ENCODE data around the gene NFIX. TPM values are rescaled to one million over a fixed set of nuclear protein-coding genes. Genes with fewer than 3 reads are reported as not detected.
"Not testable (repeated sequence)": the region's sequence is repeated elsewhere in the genome, so short reads cannot be mapped to it uniquely, and the experiment has no call there.

NFIX gene
- total and polyA plus RNA-seq, 7 donors, result 22.2 to 347 (median 220) TPM

DNA sequence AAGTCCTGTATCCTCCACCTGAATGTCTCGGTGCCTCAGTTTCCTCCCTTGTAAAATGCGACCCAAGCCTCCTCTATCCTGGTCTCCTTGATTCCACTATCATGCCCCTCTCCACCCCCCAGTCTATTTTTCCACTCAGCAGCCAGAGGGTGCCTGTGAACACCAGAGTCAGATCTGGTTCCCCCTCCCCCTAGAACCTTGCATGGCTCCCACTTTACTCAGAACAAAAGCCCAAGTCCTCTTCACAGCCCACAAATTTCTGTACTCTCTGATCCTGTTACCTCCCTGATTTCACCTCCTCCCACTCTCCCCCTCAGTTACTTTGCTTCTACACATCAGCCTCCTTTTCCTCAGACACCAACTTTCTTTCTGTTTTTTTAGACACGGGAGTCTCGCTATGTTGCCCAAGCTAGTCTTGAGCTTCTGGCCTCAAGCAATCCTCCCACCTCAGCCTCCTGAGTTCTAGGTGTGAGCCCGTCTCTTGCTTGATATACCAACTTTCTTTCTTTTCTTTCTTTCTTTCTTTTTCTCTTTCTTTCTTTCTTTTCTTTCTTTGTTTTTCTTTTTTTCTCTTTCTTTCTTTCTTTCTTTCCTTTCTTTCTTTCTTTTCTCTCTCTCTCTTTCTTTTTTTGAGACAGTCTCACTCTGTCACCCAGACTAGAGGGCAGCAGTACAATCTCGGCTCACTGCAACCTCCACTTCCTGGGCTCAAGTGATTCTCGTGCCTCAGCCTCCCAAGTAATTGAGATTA, 25.0 kb upstream of the NFIX start:
- DNase-seq (no peak), ATAC-seq (no peak)
- TF ChIP-seq, protein P1, sequence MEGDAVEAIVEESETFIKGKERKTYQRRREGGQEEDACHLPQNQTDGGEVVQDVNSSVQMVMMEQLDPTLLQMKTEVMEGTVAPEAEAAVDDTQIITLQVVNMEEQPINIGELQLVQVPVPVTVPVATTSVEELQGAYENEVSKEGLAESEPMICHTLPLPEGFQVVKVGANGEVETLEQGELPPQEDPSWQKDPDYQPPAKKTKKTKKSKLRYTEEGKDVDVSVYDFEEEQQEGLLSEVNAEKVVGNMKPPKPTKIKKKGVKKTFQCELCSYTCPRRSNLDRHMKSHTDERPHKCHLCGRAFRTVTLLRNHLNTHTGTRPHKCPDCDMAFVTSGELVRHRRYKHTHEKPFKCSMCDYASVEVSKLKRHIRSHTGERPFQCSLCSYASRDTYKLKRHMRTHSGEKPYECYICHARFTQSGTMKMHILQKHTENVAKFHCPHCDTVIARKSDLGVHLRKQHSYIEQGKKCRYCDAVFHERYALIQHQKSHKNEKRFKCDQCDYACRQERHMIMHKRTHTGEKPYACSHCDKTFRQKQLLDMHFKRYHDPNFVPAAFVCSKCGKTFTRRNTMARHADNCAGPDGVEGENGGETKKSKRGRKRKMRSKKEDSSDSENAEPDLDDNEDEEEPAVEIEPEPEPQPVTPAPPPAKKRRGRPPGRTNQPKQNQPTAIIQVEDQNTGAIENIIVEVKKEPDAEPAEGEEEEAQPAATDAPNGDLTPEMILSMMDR (IDR thresholded peaks at IDR 0.05), result no peak
- no peaks in the 10 kb centered on the region for H3K9me3 ChIP-seq
- WGBS, 3 donors, result 85 to 91% (median 89%) methylated on average over 7 of the region's 7 CpGs
- intact Hi-C loops (cut with DNase I), result no loop called here
- H3K36me3 ChIP-seq (ENCODE audit: insufficient read depth in 1 of 2, low read depth in 1 of 2), result no peaks in the 10 kb centered on the region
- no peaks in the 10 kb centered on the region for H3K27me3 ChIP-seq (ENCODE audit: insufficient read depth in 3 of 3, low read length in 2 of 3)
- H3K4me1 ChIP-seq, result no peaks in the 10 kb centered on the region
- H3K27ac ChIP-seq, result no peak overlapping the region
- no peak overlapping the region for H3K4me3 ChIP-seq

DNA sequence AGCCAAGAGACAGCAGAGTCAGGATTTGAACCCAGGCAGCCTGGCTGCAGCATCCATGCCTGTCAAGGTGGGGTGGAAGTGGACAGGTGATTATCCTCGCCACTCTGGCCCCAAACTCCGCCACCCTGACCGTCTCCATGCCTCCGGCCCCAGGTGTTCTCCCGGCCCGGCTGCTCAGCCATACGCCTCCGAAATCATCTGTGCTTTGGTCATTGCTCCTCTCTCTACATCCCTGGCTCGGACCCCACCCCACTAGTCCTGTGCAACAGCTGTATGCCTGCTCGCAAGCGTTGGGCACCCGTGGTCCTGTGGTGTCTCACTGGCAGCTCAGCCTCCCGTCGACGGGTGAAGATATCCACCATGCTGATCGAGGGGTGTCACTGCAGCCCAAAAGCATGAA, 22.0 kb upstream of the NFIX start:
- ATAC-seq, result no peak
- no peak for DNase-seq

DNA sequence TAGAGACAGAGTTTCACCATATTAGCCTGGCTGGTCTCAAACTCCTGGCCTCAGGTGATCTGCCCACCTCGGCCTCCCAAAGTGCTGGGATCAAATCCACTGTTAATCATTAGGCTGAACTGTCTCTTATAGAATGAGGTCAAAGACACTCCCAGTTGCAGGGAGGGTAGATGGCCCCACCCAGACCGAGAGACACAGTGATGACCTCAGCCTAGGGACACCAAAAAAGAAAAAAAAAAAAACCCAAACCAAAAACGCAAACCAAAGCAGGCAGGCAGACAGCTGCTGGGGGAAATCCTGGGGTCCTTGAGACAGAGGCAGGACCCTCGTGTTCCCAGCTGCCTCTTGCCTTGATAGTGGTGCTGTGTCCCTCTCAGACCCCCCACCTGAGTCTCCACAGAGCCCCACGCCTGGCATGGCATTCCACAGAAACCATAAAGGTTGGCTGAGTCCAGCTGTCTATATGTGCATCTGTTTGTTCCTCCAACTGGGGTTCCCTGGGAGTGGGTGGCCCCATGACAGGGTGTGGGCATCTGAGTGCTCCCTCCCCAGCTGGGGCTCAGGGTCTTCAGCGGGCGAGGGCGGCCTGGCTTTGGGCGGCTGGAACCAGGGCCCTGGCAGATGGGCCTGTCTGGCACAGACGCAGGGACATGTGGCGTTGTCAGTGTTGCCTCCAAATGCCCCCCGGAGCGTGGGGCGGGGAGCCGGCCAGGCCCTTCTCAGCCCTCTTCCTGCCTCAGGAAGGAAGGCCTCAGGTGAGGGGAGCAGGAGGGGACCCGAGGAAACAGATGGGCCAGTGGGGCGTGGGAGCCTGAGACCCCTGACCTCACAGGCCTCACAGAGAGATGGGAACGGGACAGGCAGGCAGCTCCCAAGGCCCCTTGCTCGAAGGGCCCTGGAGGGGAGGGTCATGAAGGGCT, 20.7 kb upstream of the NFIX start:
- H3K4me1 ChIP-seq, result no peaks in the 10 kb centered on the region
- TF ChIP-seq, protein P1 (IDR thresholded peaks at IDR 0.05), result no peak
- no peaks in the 10 kb centered on the region for H3K36me3 ChIP-seq (ENCODE audit: insufficient read depth in 1 of 2, low read depth in 1 of 2)
- no peaks in the 10 kb centered on the region for H3K27me3 ChIP-seq (ENCODE audit: insufficient read depth in 3 of 3, low read length in 2 of 3)
- DNase-seq, result no peak
- no peaks in the 10 kb centered on the region for H3K9me3 ChIP-seq
- ATAC-seq, result no peak
- no peak overlapping the region for H3K27ac ChIP-seq
- no peak overlapping the region for H3K4me3 ChIP-seq
- WGBS, 3 donors, result 52 to 72% (median 53%) methylated on average over 17 to 19 of the region's 19 CpGs
- intact Hi-C loops (cut with DNase I), result loop anchor here in 1 of 2 donors (5.0 kb wide), 1 partner anchor 618 kb away; no protein-coding TSS in a partner anchor

More for the DNA sequence above, 22.0 kb upstream of the NFIX start:
- intact Hi-C loops (cut with DNase I), result no loop called here
- H3K27ac ChIP-seq, result no peak overlapping the region
- H3K4me1 ChIP-seq, result no peaks in the 10 kb centered on the region
- no peaks in the 10 kb centered on the region for H3K27me3 ChIP-seq (ENCODE audit: insufficient read depth in 3 of 3, low read length in 2 of 3)
- TF ChIP-seq, protein P1 (IDR thresholded peaks at IDR 0.05), result no peak
- WGBS, 3 donors, result 84 to 88% (median 85%) methylated on average over 16 of the region's 16 CpGs
- no peak overlapping the region for H3K4me3 ChIP-seq
- no peaks in the 10 kb centered on the region for H3K36me3 ChIP-seq (ENCODE audit: insufficient read depth in 1 of 2, low read depth in 1 of 2)
- H3K9me3 ChIP-seq, result no peaks in the 10 kb centered on the region

DNA sequence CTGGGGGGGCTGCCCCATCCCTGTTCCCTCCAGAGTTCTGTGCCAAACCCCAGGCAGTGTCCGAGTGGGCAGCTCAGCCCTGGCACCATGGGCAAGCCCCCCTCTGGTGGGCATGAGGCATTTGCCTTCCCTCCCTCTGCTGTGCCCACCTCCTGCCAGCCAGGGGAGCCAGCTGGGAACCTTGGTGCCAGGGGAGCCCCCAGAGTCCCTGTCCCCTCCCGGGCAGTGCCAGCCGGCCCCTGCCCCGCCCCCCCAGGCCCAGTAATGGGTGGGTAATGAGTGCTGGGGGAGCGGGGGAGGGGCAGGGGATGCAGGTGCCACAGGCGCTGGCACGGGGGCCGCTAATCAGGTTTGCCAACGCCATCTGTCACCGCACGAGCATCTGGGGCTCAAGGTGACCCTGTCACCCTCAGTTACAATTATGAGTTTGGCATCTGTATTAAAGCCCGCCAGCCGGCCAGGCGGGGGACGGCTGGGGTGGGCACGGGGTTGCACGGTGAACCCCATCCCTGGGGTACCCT, 20.0 kb upstream of the NFIX start:
- H3K27ac ChIP-seq, result no peak overlapping the region
- ATAC-seq, result no peak
- no peaks in the 10 kb centered on the region for H3K27me3 ChIP-seq (ENCODE audit: insufficient read depth in 3 of 3, low read length in 2 of 3)
- no peaks in the 10 kb centered on the region for H3K36me3 ChIP-seq (ENCODE audit: insufficient read depth in 1 of 2, low read depth in 1 of 2)
- no peak overlapping the region for H3K4me3 ChIP-seq
- DNase-seq, result no peak
- TF ChIP-seq, protein P1 (IDR thresholded peaks at IDR 0.05), result no peak
- WGBS, 3 donors, result 41 to 51% (median 42%) methylated on average over 14 to 17 of the region's 17 CpGs
- H3K4me1 ChIP-seq, result no peaks in the 10 kb centered on the region
- intact Hi-C loops (cut with DNase I), result loop anchor here in 1 of 2 donors (5.0 kb wide), 1 partner anchor 617 kb away; no protein-coding TSS in a partner anchor
- H3K9me3 ChIP-seq, result no peaks in the 10 kb centered on the region

DNA sequence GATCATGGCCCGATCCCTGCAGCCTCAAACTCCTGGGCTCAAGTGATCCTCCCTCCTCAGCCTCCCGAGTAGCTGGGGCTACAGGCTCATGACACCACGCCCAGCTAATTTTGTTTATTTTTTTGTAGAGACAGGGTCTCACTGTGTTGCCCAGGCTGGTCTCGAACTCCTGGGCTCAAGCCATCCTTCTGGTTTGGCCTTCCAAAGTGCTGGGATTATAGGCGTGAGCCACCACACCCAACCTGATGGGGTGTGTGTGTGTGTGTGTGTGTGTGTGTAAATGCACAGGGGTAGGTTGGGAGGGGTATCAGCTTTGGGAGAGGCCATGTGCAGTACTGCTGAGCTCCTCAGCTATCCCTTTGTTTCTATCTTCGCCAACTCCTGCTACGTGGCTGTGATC, 19.2 kb upstream of the NFIX start:
- not testable (repeated sequence) for H3K4me3 ChIP-seq; H3K9me3 ChIP-seq; H3K36me3 ChIP-seq (ENCODE audit: insufficient read depth in 1 of 2, low read depth in 1 of 2); H3K4me1 ChIP-seq; DNase-seq; H3K27me3 ChIP-seq (ENCODE audit: insufficient read depth in 3 of 3, low read length in 2 of 3); ATAC-seq; H3K27ac ChIP-seq
- intact Hi-C loops (cut with DNase I), result loop anchor here in 1 of 2 donors (5.0 kb wide), 1 partner anchor 616 kb away; no protein-coding TSS in a partner anchor
- 87 to 95% (median 89%) methylated on average over 7 of the region's 7 CpGs for WGBS, 3 donors

Data from psoas muscle (tissue), 8 donors.